ENCODE measurements around the gene CDX1. TPM values are rescaled to one million over a fixed set of nuclear protein-coding genes. Genes with fewer than 3 reads are reported as not detected.

The CDX1 gene
- polyA plus RNA-seq (2013, experiment 1 of 2) = 0.26 TPM
- 0.46 TPM for polyA plus RNA-seq (2013, experiment 2 of 2)

DNA sequence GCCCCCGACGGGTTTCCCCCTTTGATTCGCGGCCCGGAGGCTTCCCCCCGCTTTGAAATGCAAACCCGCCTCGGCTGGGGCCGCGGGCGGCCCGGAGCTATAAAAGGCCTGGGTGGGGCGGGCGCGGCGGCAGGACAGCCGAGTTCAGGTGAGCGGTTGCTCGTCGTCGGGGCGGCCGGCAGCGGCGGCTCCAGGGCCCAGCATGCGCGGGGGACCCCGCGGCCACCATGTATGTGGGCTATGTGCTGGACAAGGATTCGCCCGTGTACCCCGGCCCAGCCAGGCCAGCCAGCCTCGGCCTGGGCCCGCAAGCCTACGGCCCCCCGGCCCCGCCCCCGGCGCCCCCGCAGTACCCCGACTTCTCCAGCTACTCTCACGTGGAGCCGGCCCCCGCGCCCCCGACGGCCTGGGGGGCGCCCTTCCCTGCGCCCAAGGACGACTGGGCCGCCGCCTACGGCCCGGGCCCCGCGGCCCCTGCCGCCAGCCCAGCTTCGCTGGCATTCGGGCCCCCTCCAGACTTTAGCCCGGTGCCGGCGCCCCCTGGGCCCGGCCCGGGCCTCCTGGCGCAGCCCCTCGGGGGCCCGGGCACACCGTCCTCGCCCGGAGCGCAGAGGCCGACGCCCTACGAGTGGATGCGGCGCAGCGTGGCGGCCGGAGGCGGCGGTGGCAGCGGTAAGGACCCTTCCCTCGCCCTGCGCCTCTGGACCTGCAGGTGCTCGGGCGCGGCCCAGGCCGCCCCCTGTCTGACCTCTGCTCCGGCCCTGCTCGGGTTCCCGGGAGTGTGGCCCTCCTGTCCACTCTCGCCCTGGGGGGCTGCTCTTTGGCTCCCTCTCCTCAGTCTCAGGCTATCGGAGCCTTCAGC, at the start of gene CDX1:
Gene CDX1 (plus strand): TSS at position 129 of the 862 bp plus-strand sequence. CDS start 99 bp downstream, at position 228.
- Histone ChIP-seq H3K4me3 (ENCODE audit: extremely low read depth, insufficient read depth, low read length, poor library complexity, severe bottlenecking) (no peak within 1 kb of the TSS), H3K36me3 (ENCODE audit: control insufficient read depth, insufficient read depth, low read length) (no peaks in the 10 kb centered on the region), H3K9me3 (ENCODE audit: control insufficient read depth, low read length) (no peaks in the 10 kb centered on the region), H3K27ac (ENCODE audit: low read depth, low read length, severe bottlenecking) (no peak within 1 kb of the TSS), H3K4me1 (ENCODE audit: control insufficient read depth, insufficient read depth, low read length, poor library complexity, severe bottlenecking) (peaks cover 17% of the 10 kb centered on the region)
- WGBS, 2 experiments (ENCODE audit: insufficient coverage in 2 of 2) = 10 to 12% methylated on average over 59 to 71 of the region's 93 CpGs

DNA sequence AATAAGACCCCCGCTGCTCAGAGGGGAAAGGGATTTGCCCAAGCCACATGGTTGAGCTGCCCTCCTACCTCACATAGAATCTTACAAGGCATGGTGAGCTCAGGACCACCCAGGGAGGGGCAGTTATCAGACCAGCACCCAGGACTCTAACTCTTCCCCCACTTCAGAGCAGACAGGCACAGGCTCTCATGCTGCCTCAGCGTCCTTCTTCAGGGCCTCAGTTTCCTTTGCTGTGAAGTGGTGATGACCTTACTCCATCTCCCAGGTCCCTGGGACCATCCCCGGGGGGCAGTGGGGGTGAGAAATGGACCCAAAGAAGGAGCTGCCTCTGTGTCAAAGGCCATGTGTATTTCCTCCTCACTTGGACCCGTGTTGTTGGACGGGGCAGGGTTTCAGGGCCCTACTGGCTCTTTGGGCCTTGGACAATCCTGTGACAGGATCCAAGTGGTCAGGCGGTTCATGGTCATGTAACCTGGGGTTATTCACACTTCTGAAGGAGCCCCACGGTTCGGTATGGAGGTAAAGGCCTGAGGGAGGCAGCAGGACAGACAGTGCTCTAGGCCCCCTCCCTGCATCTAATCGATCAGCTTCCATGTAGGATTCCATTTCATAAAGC, 48.5 kb upstream of the CDX1 start:
- H3K36me3 ChIP-seq (ENCODE audit: control insufficient read depth, insufficient read depth, low read length) = peaks cover 80% of the 10 kb centered on the region
- H3K4me3 ChIP-seq (ENCODE audit: extremely low read depth, insufficient read depth, low read length, poor library complexity, severe bottlenecking) = no peak overlapping the region
- H3K9me3 ChIP-seq (ENCODE audit: control insufficient read depth, low read length) = no peaks in the 10 kb centered on the region
- H3K4me1 ChIP-seq (ENCODE audit: control insufficient read depth, insufficient read depth, low read length, poor library complexity, severe bottlenecking) = peaks cover 8% of the 10 kb centered on the region
- no peak overlapping the region for H3K27ac ChIP-seq (ENCODE audit: low read depth, low read length, severe bottlenecking)
- 96% methylated on average over 7 to 8 of the region's 9 CpGs for WGBS, 2 experiments (ENCODE audit: insufficient coverage in 2 of 2)

DNA sequence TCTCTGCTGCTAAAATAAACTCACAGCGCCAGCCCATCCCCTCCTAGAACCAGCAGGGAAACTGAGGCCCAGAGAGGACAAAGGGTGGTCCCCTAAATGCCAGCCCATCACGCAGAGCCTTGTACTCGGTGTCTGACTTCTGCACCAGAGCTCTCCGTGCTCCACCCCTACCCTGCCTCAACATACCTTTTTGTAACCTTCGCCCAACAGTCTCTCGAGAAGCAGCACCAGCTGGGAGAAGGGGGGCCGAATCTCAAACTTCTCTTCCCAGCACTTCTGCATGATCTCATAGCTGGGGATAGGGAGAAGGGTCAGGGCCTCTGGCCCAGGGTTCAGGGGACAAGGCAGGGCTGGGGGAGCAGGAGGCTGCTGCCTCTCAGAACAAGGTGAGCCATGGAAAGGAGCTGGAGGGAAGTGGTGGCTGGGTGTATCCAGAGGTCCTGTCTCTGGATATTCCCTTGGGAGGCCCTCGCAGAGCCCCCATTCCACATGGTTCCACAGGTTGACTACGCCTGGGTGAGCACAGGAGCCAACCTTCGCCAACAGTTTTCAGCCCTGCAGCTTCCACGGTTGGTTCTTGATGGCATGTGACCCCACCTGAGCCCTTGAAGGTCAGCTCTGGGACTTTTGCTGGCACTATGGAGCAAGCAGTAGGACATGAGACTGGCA, 47.9 kb upstream of the CDX1 start:
- H3K9me3 ChIP-seq (ENCODE audit: control insufficient read depth, low read length) = no peaks in the 10 kb centered on the region
- H3K27ac ChIP-seq (ENCODE audit: low read depth, low read length, severe bottlenecking) = no peak overlapping the region
- H3K36me3 ChIP-seq (ENCODE audit: control insufficient read depth, insufficient read depth, low read length) = peaks cover 86% of the 10 kb centered on the region
- 94 to 96% methylated on average over 7 to 8 of the region's 11 CpGs for WGBS, 2 experiments (ENCODE audit: insufficient coverage in 2 of 2)
- peaks cover 1% of the 10 kb centered on the region for H3K4me1 ChIP-seq (ENCODE audit: control insufficient read depth, insufficient read depth, low read length, poor library complexity, severe bottlenecking)
- H3K4me3 ChIP-seq (ENCODE audit: extremely low read depth, insufficient read depth, low read length, poor library complexity, severe bottlenecking) = no peak overlapping the region

DNA sequence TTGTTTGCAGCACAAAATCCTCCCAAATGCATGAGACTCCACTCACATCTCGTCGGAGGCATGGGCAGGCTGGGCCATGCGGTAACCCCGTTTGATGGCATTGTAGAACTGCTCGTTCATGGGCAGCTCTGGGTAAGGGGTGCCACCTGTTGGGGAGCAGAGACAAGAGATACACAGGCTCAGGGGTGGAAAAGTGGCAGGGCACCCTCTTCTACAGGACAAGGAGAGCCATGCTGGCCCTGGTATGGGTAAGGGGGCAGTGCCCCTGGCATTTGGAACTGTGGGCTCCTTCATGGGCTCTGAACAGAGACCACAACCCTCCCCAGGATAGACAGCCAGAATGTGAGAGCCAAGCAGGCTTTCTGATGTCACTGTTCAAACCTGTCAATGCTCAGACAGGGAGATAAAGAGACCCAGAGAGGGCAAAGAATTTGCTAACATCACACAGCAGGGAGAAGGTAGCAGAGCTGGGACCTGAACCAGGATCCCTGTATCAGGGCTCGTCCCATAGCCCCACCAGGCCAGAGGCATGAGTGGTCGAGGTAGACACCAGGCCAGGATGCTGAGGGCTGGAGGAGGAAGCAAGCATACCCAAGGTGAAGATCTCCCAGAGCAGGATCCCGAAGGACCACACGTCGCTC, 47.0 kb upstream of the CDX1 start:
- Histone ChIP-seq H3K4me1 (ENCODE audit: control insufficient read depth, insufficient read depth, low read length, poor library complexity, severe bottlenecking) (no peaks in the 10 kb centered on the region), H3K9me3 (ENCODE audit: control insufficient read depth, low read length) (no peaks in the 10 kb centered on the region), H3K36me3 (ENCODE audit: control insufficient read depth, insufficient read depth, low read length) (peaks cover 89% of the 10 kb centered on the region), H3K4me3 (ENCODE audit: extremely low read depth, insufficient read depth, low read length, poor library complexity, severe bottlenecking) (no peak overlapping the region), H3K27ac (ENCODE audit: low read depth, low read length, severe bottlenecking) (no peak overlapping the region)
- WGBS, 2 experiments (ENCODE audit: insufficient coverage in 2 of 2) = 94% methylated on average over 9 to 10 of the region's 10 CpGs

DNA sequence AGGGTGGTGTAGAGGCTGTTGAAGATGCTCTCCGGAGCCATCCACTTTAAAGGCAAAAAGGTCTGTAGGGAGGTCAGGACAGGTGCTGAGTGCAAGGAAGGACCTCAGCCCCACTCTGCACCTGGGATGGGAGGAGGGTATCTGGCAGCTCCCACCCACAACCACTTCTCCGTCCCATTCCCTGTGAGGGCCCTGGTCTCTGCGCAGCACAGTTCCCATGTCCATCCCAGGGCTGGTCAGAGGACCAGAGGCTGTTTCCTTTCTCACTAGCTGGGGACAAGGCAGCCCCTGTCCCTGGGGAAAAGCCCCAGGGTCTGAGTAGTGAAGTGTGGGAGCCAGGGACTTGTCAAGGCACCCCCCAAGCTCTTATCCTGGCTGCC, 46.5 kb upstream of the CDX1 start:
- Histone ChIP-seq H3K4me3 (ENCODE audit: extremely low read depth, insufficient read depth, low read length, poor library complexity, severe bottlenecking) (no peak overlapping the region), H3K9me3 (ENCODE audit: control insufficient read depth, low read length) (no peaks in the 10 kb centered on the region), H3K36me3 (ENCODE audit: control insufficient read depth, insufficient read depth, low read length) (peaks cover 90% of the 10 kb centered on the region), H3K27ac (ENCODE audit: low read depth, low read length, severe bottlenecking) (no peak overlapping the region), H3K4me1 (ENCODE audit: control insufficient read depth, insufficient read depth, low read length, poor library complexity, severe bottlenecking) (no peaks in the 10 kb centered on the region)
- WGBS, 2 experiments (ENCODE audit: insufficient coverage in 2 of 2) = 88 to 90% methylated on average over 1 to 3 of the region's 3 CpGs

- no peak overlapping the region for H3K27ac ChIP-seq (ENCODE audit: low read depth, low read length, severe bottlenecking)
- H3K36me3 ChIP-seq (ENCODE audit: control insufficient read depth, insufficient read depth, low read length) = peaks cover 90% of the 10 kb centered on the region
- no peaks in the 10 kb centered on the region for H3K9me3 ChIP-seq (ENCODE audit: control insufficient read depth, low read length)
- 89 to 91% methylated on average over 14 to 17 of the region's 19 CpGs for WGBS, 2 experiments (ENCODE audit: insufficient coverage in 2 of 2)
- no peaks in the 10 kb centered on the region for H3K4me1 ChIP-seq (ENCODE audit: control insufficient read depth, insufficient read depth, low read length, poor library complexity, severe bottlenecking)
- H3K4me3 ChIP-seq (ENCODE audit: extremely low read depth, insufficient read depth, low read length, poor library complexity, severe bottlenecking) = no peak overlapping the region
Observed at GRCh38 chr5:150120617-150121447, 45.7 kb upstream of the CDX1 start.

- peaks cover 92% of the 10 kb centered on the region for H3K36me3 ChIP-seq (ENCODE audit: control insufficient read depth, insufficient read depth, low read length)
- no peaks in the 10 kb centered on the region for H3K4me1 ChIP-seq (ENCODE audit: control insufficient read depth, insufficient read depth, low read length, poor library complexity, severe bottlenecking)
- WGBS, 2 experiments (ENCODE audit: insufficient coverage in 2 of 2) = 94 to 96% methylated on average over 12 to 13 of the region's 14 CpGs
- no peaks in the 10 kb centered on the region for H3K9me3 ChIP-seq (ENCODE audit: control insufficient read depth, low read length)
- H3K27ac ChIP-seq (ENCODE audit: low read depth, low read length, severe bottlenecking) = no peak overlapping the region
- H3K4me3 ChIP-seq (ENCODE audit: extremely low read depth, insufficient read depth, low read length, poor library complexity, severe bottlenecking) = no peak overlapping the region
Observed at GRCh38 chr5:150121448-150122157, 45.0 kb upstream of the CDX1 start.

DNA sequence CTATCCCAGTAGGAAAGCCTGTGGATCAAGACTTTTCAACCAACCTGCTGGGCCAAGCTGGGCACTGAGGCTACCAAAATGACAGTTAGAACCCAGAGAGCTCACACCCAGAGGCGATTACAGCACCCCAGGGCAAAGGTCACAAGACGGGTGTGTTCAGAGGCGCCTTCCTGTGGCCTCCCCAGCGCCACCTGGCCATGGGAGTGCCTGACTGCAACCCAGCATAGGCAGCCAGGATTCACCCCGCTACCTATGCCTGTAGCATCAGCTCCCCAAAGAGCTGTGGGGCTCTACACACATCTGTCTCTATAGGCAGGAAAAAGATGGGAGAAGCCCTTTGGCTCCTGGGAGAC, 44.4 kb upstream of the CDX1 start:
- Histone ChIP-seq H3K36me3 (ENCODE audit: control insufficient read depth, insufficient read depth, low read length) (peaks cover 92% of the 10 kb centered on the region), H3K27ac (ENCODE audit: low read depth, low read length, severe bottlenecking) (no peak overlapping the region)
- WGBS, 2 experiments (ENCODE audit: insufficient coverage in 2 of 2) = 64 to 74% methylated on average over 5 of the region's 5 CpGs

DNA sequence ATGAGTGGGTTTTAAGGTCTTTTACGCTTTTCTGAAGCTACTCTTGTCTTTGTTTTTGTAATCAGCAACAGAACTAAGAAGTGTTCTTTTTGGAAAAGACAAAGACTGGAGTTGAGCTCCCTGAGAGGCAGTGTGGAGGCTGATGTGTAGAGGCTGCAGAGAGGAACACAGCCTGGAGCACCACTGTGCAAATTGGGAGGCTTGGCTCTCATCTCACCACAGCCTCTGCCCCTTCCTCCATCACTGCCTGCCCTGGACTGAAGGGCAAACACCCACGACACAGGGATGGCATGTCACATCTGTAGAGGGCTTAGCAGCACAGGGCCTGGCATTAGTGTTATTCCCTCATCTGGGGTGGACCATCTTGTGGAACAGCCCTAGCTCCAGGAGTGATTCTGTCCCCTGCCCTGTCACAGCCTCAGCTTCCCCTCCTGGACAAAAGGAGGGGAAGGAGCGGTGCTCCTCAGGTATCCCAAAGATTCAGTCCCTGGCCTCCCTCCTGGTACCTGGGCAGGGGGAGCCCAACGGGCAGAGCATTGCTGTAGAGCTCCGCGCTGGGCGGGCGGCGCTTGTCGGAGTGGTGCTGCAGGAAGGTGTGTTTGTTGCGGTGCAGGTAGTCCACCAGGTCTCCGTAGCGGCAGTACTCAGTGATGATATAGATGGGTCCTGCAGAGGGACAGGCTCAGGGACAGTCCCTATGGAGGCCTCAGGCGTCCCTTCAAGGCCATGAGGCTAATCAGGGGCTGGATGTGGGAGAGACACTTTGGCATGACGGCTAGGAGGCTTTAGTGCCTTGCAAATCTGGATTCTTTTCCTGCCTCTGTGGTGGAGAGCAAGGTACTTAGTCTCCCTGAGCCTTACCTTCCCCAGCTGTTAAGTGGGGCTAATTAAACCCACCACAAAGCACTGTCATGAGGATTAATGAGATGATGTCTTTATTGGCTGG, 43.8 kb upstream of the CDX1 start:
- no peaks in the 10 kb centered on the region for H3K4me1 ChIP-seq (ENCODE audit: control insufficient read depth, insufficient read depth, low read length, poor library complexity, severe bottlenecking)

More for the DNA sequence above, 44.4 kb upstream of the CDX1 start:
- H3K4me3 ChIP-seq (ENCODE audit: extremely low read depth, insufficient read depth, low read length, poor library complexity, severe bottlenecking) = no peak overlapping the region
- H3K4me1 ChIP-seq (ENCODE audit: control insufficient read depth, insufficient read depth, low read length, poor library complexity, severe bottlenecking) = no peaks in the 10 kb centered on the region
- H3K9me3 ChIP-seq (ENCODE audit: control insufficient read depth, low read length) = no peaks in the 10 kb centered on the region

More for the DNA sequence above, 43.8 kb upstream of the CDX1 start:
- no peaks in the 10 kb centered on the region for H3K9me3 ChIP-seq (ENCODE audit: control insufficient read depth, low read length)
- peaks cover 89% of the 10 kb centered on the region for H3K36me3 ChIP-seq (ENCODE audit: control insufficient read depth, insufficient read depth, low read length)
- WGBS, 2 experiments (ENCODE audit: insufficient coverage in 2 of 2) = 95 to 96% methylated on average over 14 to 15 of the region's 15 CpGs
- no peak overlapping the region for H3K4me3 ChIP-seq (ENCODE audit: extremely low read depth, insufficient read depth, low read length, poor library complexity, severe bottlenecking)
- H3K27ac ChIP-seq (ENCODE audit: low read depth, low read length, severe bottlenecking) = no peak overlapping the region
